HepG2 (cell line): Measurements from ENCODE around the gene AIFM1. TPM values are rescaled to one million over a fixed set of nuclear protein-coding genes. Genes with fewer than 3 reads are reported as not detected.

ENCODE experiments used
- ATAC-seq: fragments of 200-7000 bp; cut with Tn5 transposase; 3 replicates; pipeline ENCODE4 v1.9.1; 2020; ENCODE audit warnings: mild to moderate bottlenecking, moderate library complexity
- BruUV-seq: library from RNA; stranded (reverse); fragments of 400-500 nt; replicated peaks from 2 replicates; lab custom pipeline; 2021; lab: Mats Ljungman, UMichigan
- CTCF ChIA-PET: fragments of 300-600 bp; formaldehyde crosslinking; extraction: SDS; loops from one replicate; lab custom pipeline; 2021; ENCODE audit warnings: low total read pairs, inconsistent platforms, low intra/inter-chr PET ratio; lab: Yijun Ruan, JAX
- POLR2A ChIA-PET: fragments of 350-600 bp; sonication (Branson Sonifier 250); formaldehyde crosslinking; loops from one replicate; lab custom pipeline; 2020; ENCODE audit warnings: antibody characterized with exemption, inconsistent platforms; lab: Yijun Ruan, JAX
- DNase-seq: peaks from one replicate; pipeline ENCODE4 v3.0.0-alpha.2; 2015; ENCODE audit warnings: low spot score
- FAIRE-seq: peaks from 3 replicates; lab custom pipeline; 2011; peaks lifted over from hg19 to GRCh38; lab: Jason Lieb, UNC
- H2AFZ ChIP-seq: one replicate; pipeline ENCODE4 v1.6.1; 2011; ENCODE audit warnings: low read length, inconsistent platforms
- H3K27ac ChIP-seq: fragments of 300-600 bp; 3 replicates; pipeline ENCODE4 v1.8.0; 2011; ENCODE audit warnings: mixed run types, mild to moderate bottlenecking, mixed read lengths, low read length, inconsistent platforms; ENCODE audit not compliant: insufficient read depth; ENCODE audit errors: extremely low read length
- H3K27me3 ChIP-seq, 2 experiments: fragments of 200-600 bp in 1 of 2; 2 replicates in 1 of 2; 3 replicates in 1 of 2; pipeline versions ENCODE4 v1.6.0 to v1.8.0; 2011; ENCODE audit warnings: low read length in 2 of 2, mild to moderate bottlenecking in 2 of 2, moderate library complexity in 2 of 2, inconsistent platforms in 1 of 2; ENCODE audit not compliant: insufficient read depth in 2 of 2, control insufficient read depth in 1 of 2
- H3K36me3 ChIP-seq, 2 experiments: fragments of 200-600 bp in 1 of 2; replicated peaks in 1 of 2; 2 replicates in 1 of 2; 3 replicates in 1 of 2; pipeline versions ENCODE4 v1.5.1 to v1.8.0; 2011; ENCODE audit warnings: low read length in 2 of 2, inconsistent platforms in 1 of 2; ENCODE audit not compliant: insufficient read depth in 2 of 2, control insufficient read depth in 1 of 2
- H3K4me1 ChIP-seq: 2 replicates; pipeline ENCODE4 v1.5.1; 2012; ENCODE audit warnings: low read length, inconsistent platforms; ENCODE audit not compliant: insufficient read depth
- H3K4me2 ChIP-seq: 2 replicates; pipeline ENCODE4 v1.6.0; 2011; ENCODE audit warnings: low read depth, low read length, inconsistent platforms
- H3K4me3 ChIP-seq, 3 experiments: fragments of 200-600 bp in 1 of 3; sonication (generic), shearing (Covaris generic) in 1 of 3; replicated peaks in 1 of 3; 2 replicates each; pipeline ENCODE4 v1.5.1; 2011 to 2016; ENCODE audit warnings: low read length in 3 of 3, inconsistent platforms in 2 of 3, low read depth in 2 of 3, mild to moderate bottlenecking in 2 of 3, control low read depth in 1 of 3, mixed read lengths in 1 of 3; ENCODE audit not compliant: insufficient read depth in 1 of 3
- H3K79me2 ChIP-seq: one replicate; pipeline ENCODE4 v1.6.1; 2011; ENCODE audit warnings: low read length, inconsistent platforms; ENCODE audit not compliant: insufficient read depth
- H3K9ac ChIP-seq: 2 replicates; pipeline ENCODE4 v1.6.0; 2011; ENCODE audit warnings: mild to moderate bottlenecking, low read depth, low read length, inconsistent platforms; ENCODE audit not compliant: insufficient read depth
- H3K9me3 ChIP-seq: 2 replicates; pipeline ENCODE4 v1.5.1; 2012; ENCODE audit warnings: mild to moderate bottlenecking, low read length
- H4K20me1 ChIP-seq: 2 replicates; pipeline ENCODE4 v1.6.0; 2011; ENCODE audit warnings: inconsistent platforms, mild to moderate bottlenecking, low read length, moderate library complexity; ENCODE audit not compliant: insufficient read depth
- ATF7 ChIP-seq, 2 experiments: fragments of 450-650 bp in 1 of 2; sonication (generic) in 1 of 2; formaldehyde crosslinking in 1 of 2; IDR thresholded peaks; 2 replicates each; pipeline versions ENCODE4 v1.4.0 to v1.6.1; 2016 to 2020; ENCODE audit warnings: antibody characterized with exemption in 1 of 2, mild to moderate bottlenecking in 1 of 2, missing genetic modification reagents in 1 of 2
- MYNN ChIP-seq: sonication (generic); formaldehyde crosslinking; IDR thresholded peaks from 2 replicates; pipeline ENCODE4 v1.4.0; 2020; ENCODE audit warnings: mild to moderate bottlenecking, low read depth, missing genetic modification reagents
- MZF1 ChIP-seq: sonication (generic); formaldehyde crosslinking; IDR thresholded peaks from 2 replicates; pipeline ENCODE4 v1.8.1; 2023; ENCODE audit warnings: mild to moderate bottlenecking, missing genetic modification reagents, borderline replicate concordance
- SOX5 ChIP-seq: IDR thresholded peaks from 2 replicates; pipeline ENCODE4 v1.6.1; 2016; ENCODE audit warnings: borderline replicate concordance
- ZNF512B ChIP-seq: sonication (generic); formaldehyde crosslinking; IDR thresholded peaks from 2 replicates; pipeline ENCODE4 v1.5.1; 2020; ENCODE audit warnings: missing genetic modification reagents, mild to moderate bottlenecking, borderline replicate concordance
- ZNF639 ChIP-seq: conservative IDR thresholded peaks from 2 replicates; pipeline ENCODE4 v1.6.1; 2018; ENCODE audit warnings: missing genetic modification reagents
- ZNF768 ChIP-seq: sonication (generic); formaldehyde crosslinking; IDR thresholded peaks from 2 replicates; pipeline ENCODE4 v1.4.0; 2020; ENCODE audit warnings: missing genetic modification reagents
- ZSCAN25 ChIP-seq: sonication (generic); formaldehyde crosslinking; IDR thresholded peaks from 2 replicates; pipeline ENCODE4 v1.8.0; 2022; ENCODE audit warnings: mild to moderate bottlenecking, missing genetic modification reagents
- WGBS: methylation state at CpG from one replicate; pipeline ENCODE4 v1.1.6; 2017; ENCODE audit warnings: low lambda C conversion rate; 5-methylcytosine and 5-hydroxymethylcytosine counted together
- in situ Hi-C: cut with HindIII; loops from 2 replicates; pipeline ENCODE4 v1.10.0; 2017; ENCODE audit warnings: low pct_unique_long_range_greater_than_20kb; ENCODE audit not compliant: extremely low pct_ligation_motif_present
- intact Hi-C: fragments of 100-400 bp; cut with micrococcal nuclease; formaldehyde crosslinking; loops from one replicate; pipeline ENCODE4 v1.10.0; 2022; ENCODE audit not compliant: unreplicated experiment
- polyA plus RNA-seq, 8 experiments: library from polyadenylated mRNA; depleted of rRNA in 3 of 8; stranded (reverse) in 7 of 8; unstranded in 1 of 8; fragments of >200 nt; fragmentation: Illumina TruSeq in 4 of 8; extraction: Trizol in 4 of 8; gene quantifications; 2 replicates each; pipeline versions ENCODE4 v1.2.1 to v1.2.3, GENCODE V29; 2011 to 2016; ENCODE audit warnings: low read depth in 4 of 8, missing spikeins in 1 of 8, mixed read lengths in 1 of 8; ENCODE audit not compliant: insufficient read depth in 1 of 8
- total RNA-seq, 5 experiments: library from RNA; depleted of rRNA; stranded (reverse); fragments of >200 nt; fragmentation: Illumina TruSeq; extraction: Trizol; gene quantifications; 2 replicates each; pipeline ENCODE4 v1.2.3, GENCODE V29; 2016; ENCODE audit warnings: low read depth in 1 of 5

The AIFM1 gene
- total and polyA plus RNA-seq, 2 of the 13 experiments (the other 11 are each of a cell fraction or from before 2014, with no cell fraction given): 42.8 to 46.9 TPM

GRCh38 chrX:130103605-130104004 is 62.0 kb downstream of the AIFM1 start:
- CTCF ChIA-PET: no interaction called here
- Histone ChIP-seq H3K36me3 (no peaks in the 10 kb centered on the region), H3K9me3 (no peaks in the 10 kb centered on the region), H3K4me3 (no peak overlapping the region), H3K27ac (no peak overlapping the region), H3K79me2 (no peaks in the 10 kb centered on the region), H3K9ac (no peak overlapping the region), H3K4me1 (peaks cover 18% of the 10 kb centered on the region), H2AFZ (no peak overlapping the region), H4K20me1 (no peaks in the 10 kb centered on the region), H3K4me2 (no peak overlapping the region), H3K27me3 (no peaks in the 10 kb centered on the region)
- no peak for DNase-seq
- ATAC-seq: no peak
- FAIRE-seq: no peak
- TF ChIP-seq MZF1 (no peak), SOX5 (CRISPR knock-in tag) (no peak), ZNF512B (CRISPR knock-in tag) (no peak), ATF7 (IDR thresholded peaks at IDR 0.05) (no peak), ATF7 (CRISPR knock-in tag; IDR thresholded peaks at IDR 0.05) (no peak), MYNN (CRISPR knock-in tag) (no peak), ZSCAN25 (CRISPR knock-in tag) (no peak), ZNF639 (CRISPR knock-in tag) (no peak), ZNF768 (CRISPR knock-in tag) (no peak)
- no TSS peak for BruUV-seq
- WGBS: 88% methylated on average over 1 of the region's 3 CpGs
- in situ Hi-C loops (no loop called here), intact Hi-C loops (no loop called here)
- POLR2A ChIA-PET: no interaction called here
